Stimulated activated naive CD4-positive, alpha-beta T cell (primary cell): ENCODE results near the gene ADARB1.
A peak's percentile ranks its signal among the peaks of the same experiment; 100 is the strongest.
"Not testable (repeated sequence)": the region's sequence is repeated elsewhere in the genome, so short reads cannot be mapped to it uniquely, and the experiment has no call there.

ENCODE experiments used
- DNase-seq, 6 experiments: peaks; one replicate each; lab custom pipeline; 2025; lab: John Stamatoyannopoulos, UW

Gene ADARB1

GRCh38 chr21:45074048-45074817 lies at the start of gene ADARB1:
TSS of gene ADARB1 (plus strand) at chr21:45074580. CDS start at chr21:45171657, 97,077 bp downstream.
- DNase-seq, result peak; percentile 40 to 79 (median 56)

- no peak for DNase-seq
Observed at GRCh38 chr21:45026066-45026745, 48.2 kb upstream of the ADARB1 start.

- DNase-seq, result no peak
Observed at GRCh38 chr21:45026826-45027225, 47.6 kb upstream of the ADARB1 start.

- DNase-seq, result no peak
Observed at GRCh38 chr21:45027241-45028196, 46.9 kb upstream of the ADARB1 start.

- DNase-seq, result not testable (repeated sequence)
Observed at GRCh38 chr21:45028645-45029044, 45.7 kb upstream of the ADARB1 start.

- no peak for DNase-seq
Observed at GRCh38 chr21:45029298-45029947, 45.0 kb upstream of the ADARB1 start.

GRCh38 chr21:45029948-45030681 lies 44.3 kb upstream of the ADARB1 start:
- DNase-seq, result no peak

- DNase-seq, result no peak
Observed at GRCh38 chr21:45030682-45031570, 43.5 kb upstream of the ADARB1 start.

GRCh38 chr21:45031571-45032191 lies 42.7 kb upstream of the ADARB1 start:
- no peak for DNase-seq

- DNase-seq, result no peak
Observed at GRCh38 chr21:45032332-45032731, 42.0 kb upstream of the ADARB1 start.

GRCh38 chr21:45032977-45033710 lies 41.2 kb upstream of the ADARB1 start:
- DNase-seq, result no peak

GRCh38 chr21:45033791-45034555 lies 40.4 kb upstream of the ADARB1 start:
- DNase-seq, result no peak

- DNase-seq, result no peak
Observed at GRCh38 chr21:45034556-45035476, 39.6 kb upstream of the ADARB1 start.

GRCh38 chr21:45035477-45035848 lies 38.9 kb upstream of the ADARB1 start:
- DNase-seq, result no peak

- no peak for DNase-seq
Observed at GRCh38 chr21:45036630-45037029, 37.8 kb upstream of the ADARB1 start.

GRCh38 chr21:45037986-45038385 lies 36.4 kb upstream of the ADARB1 start:
- no peak for DNase-seq
